WERI-Rb-1 (cell line): Measurements from ENCODE around the gene KLK11.

Experiments
- DNase-seq: peaks from one replicate; pipeline ENCODE4 v3.0.0-alpha.2; 2020
- H3K27ac ChIP-seq: fragments of 250-450 bp; sonication (Bioruptor Pico); 2 replicates; pipeline ENCODE4 v1.5.1; 2020; ENCODE audit warnings: mild to moderate bottlenecking, moderate library complexity
- H3K27me3 ChIP-seq: fragments of 250-450 bp; sonication (Bioruptor Pico); 2 replicates; pipeline ENCODE4 v1.5.1; 2021; ENCODE audit warnings: mild to moderate bottlenecking, low read depth, moderate library complexity; ENCODE audit not compliant: insufficient read depth, severe bottlenecking
- H3K36me3 ChIP-seq: fragments of 250-450 bp; sonication (Bioruptor Pico); 2 replicates; pipeline ENCODE4 v1.5.1; 2020; ENCODE audit warnings: mild to moderate bottlenecking, moderate library complexity
- H3K4me3 ChIP-seq: 2 replicates; pipeline ENCODE4 v1.5.1; 2011; ENCODE audit warnings: low read depth, mild to moderate bottlenecking, control low read depth, low read length
- H3K9me3 ChIP-seq: fragments of 250-450 bp; sonication (Bioruptor Pico); 2 replicates; pipeline ENCODE4 v1.5.1; 2021; ENCODE audit warnings: mild to moderate bottlenecking, moderate library complexity; ENCODE audit not compliant: severe bottlenecking
- CTCF ChIP-seq: IDR thresholded peaks from 2 replicates; pipeline ENCODE4 v1.5.1; 2011; ENCODE audit warnings: low read depth, mild to moderate bottlenecking, control low read depth, inconsistent platforms, low read length

KLK11 gene

GRCh38 chr19:51059715-51060114 lies 33.3 kb upstream of the KLK11 start:
- H3K36me3 ChIP-seq, result no peaks in the 10 kb centered on the region
- no peak overlapping the region for H3K4me3 ChIP-seq
- no peak for TF ChIP-seq CTCF
- no peak for DNase-seq
- H3K9me3 ChIP-seq, result no peaks in the 10 kb centered on the region
- no peak overlapping the region for H3K27ac ChIP-seq
- H3K27me3 ChIP-seq, result peaks cover 82% of the 10 kb centered on the region

GRCh38 chr19:51055866-51056265 lies 29.4 kb upstream of the KLK11 start:
- H3K27ac ChIP-seq, result no peak overlapping the region
- no peak for DNase-seq
- H3K9me3 ChIP-seq, result no peaks in the 10 kb centered on the region
- TF ChIP-seq CTCF, result no peak
- peaks cover 72% of the 10 kb centered on the region for H3K27me3 ChIP-seq
- no peak overlapping the region for H3K4me3 ChIP-seq
- H3K36me3 ChIP-seq, result no peaks in the 10 kb centered on the region

GRCh38 chr19:51047031-51047335 lies 20.6 kb upstream of the KLK11 start:
- Histone ChIP-seq H3K9me3 (peaks cover 8% of the 10 kb centered on the region), H3K36me3 (no peaks in the 10 kb centered on the region), H3K27me3 (peaks cover 73% of the 10 kb centered on the region), H3K4me3 (no peak overlapping the region), H3K27ac (no peak overlapping the region)
- no peak for DNase-seq
- TF ChIP-seq CTCF, result no peak

GRCh38 chr19:51044327-51044726 lies 17.9 kb upstream of the KLK11 start:
- no peak overlapping the region for H3K4me3 ChIP-seq
- peaks cover 75% of the 10 kb centered on the region for H3K27me3 ChIP-seq
- H3K27ac ChIP-seq, result no peak overlapping the region
- H3K36me3 ChIP-seq, result no peaks in the 10 kb centered on the region
- no peak for DNase-seq
- no peak for TF ChIP-seq CTCF
- H3K9me3 ChIP-seq, result peaks cover 2% of the 10 kb centered on the region

- Histone ChIP-seq H3K27ac (no peak overlapping the region), H3K9me3 (no peaks in the 10 kb centered on the region), H3K27me3 (peaks cover 75% of the 10 kb centered on the region), H3K4me3 (no peak overlapping the region), H3K36me3 (no peaks in the 10 kb centered on the region)
- no peak for TF ChIP-seq CTCF
- no peak for DNase-seq
These were observed 17.1 kb upstream of the KLK11 start for GRCh38 chr19:51043497-51043896.

GRCh38 chr19:51040151-51040550 lies 13.7 kb upstream of the KLK11 start:
- no peak overlapping the region for H3K27ac ChIP-seq
- no peak overlapping the region for H3K4me3 ChIP-seq
- no peak for DNase-seq
- H3K36me3 ChIP-seq, result no peaks in the 10 kb centered on the region
- peaks cover 69% of the 10 kb centered on the region for H3K27me3 ChIP-seq
- TF ChIP-seq CTCF, result no peak
- H3K9me3 ChIP-seq, result no peaks in the 10 kb centered on the region
